ENCODE data around the gene SATB2. TPM values are rescaled to one million over a fixed set of nuclear protein-coding genes. Genes with fewer than 3 reads are reported as not detected.

Gene SATB2
- total and polyA plus RNA-seq, 12 donors = 3.4 to 18.3 (median 10.1) TPM

- Histone ChIP-seq H3K36me3 (replicated peaks in 1 of 2) (no peaks in the 10 kb centered on the region), H3K27ac (no peak overlapping the region), H3K4me3 (no peak overlapping the region), H3K27me3 (no peaks in the 10 kb centered on the region), H3K9me3 (replicated peaks in 1 of 3) (no peaks in the 10 kb centered on the region), H3K4me1 (replicated peaks in 1 of 2) (no peaks in the 10 kb centered on the region)
- TF ChIP-seq CTCF (IDR thresholded peaks at IDR 0.05) = no peak
- TF ChIP-seq POLR2A (IDR thresholded peaks at IDR 0.05) = no peak
- no peak for DNase-seq
- intact Hi-C loops (cut with DNase I) = no loop called here
- WGBS, 4 donors = 81 to 96% (median 84%) methylated on average over 1 of the region's 1 CpG
Measured at GRCh38 chr2:199322151-199322550, 135.6 kb downstream of the SATB2 start.

GRCh38 chr2:199317646-199318045 lies 140.1 kb downstream of the SATB2 start:
- Histone ChIP-seq H3K4me3 (no peak overlapping the region), H3K4me1 (replicated peaks in 1 of 2) (no peaks in the 10 kb centered on the region), H3K27ac (no peak overlapping the region), H3K9me3 (replicated peaks in 1 of 3) (no peaks in the 10 kb centered on the region), H3K27me3 (no peaks in the 10 kb centered on the region), H3K36me3 (replicated peaks in 1 of 2) (no peaks in the 10 kb centered on the region)
- TF ChIP-seq CTCF (IDR thresholded peaks at IDR 0.05) (no peak), POLR2A (IDR thresholded peaks at IDR 0.05) (no peak)
- DNase-seq = no peak
- intact Hi-C loops (cut with DNase I) = no loop called here
- WGBS, 4 donors = 96 to 99% (median 98%) methylated on average over 5 of the region's 5 CpGs

- intact Hi-C loops (cut with DNase I) = no loop called here
- no peaks in the 10 kb centered on the region for H3K27me3 ChIP-seq
- H3K4me1 ChIP-seq (replicated peaks in 1 of 2) = no peaks in the 10 kb centered on the region
- TF ChIP-seq POLR2A (IDR thresholded peaks at IDR 0.05) = no peak
- no peak for DNase-seq
- H3K36me3 ChIP-seq (replicated peaks in 1 of 2) = no peaks in the 10 kb centered on the region
- H3K9me3 ChIP-seq (replicated peaks in 1 of 3) = no peaks in the 10 kb centered on the region
- WGBS, 4 donors = 87 to 98% (median 94%) methylated on average over 3 of the region's 3 CpGs
- no peak overlapping the region for H3K27ac ChIP-seq
- H3K4me3 ChIP-seq = no peak overlapping the region
Measured at GRCh38 chr2:199316851-199317250, 140.9 kb downstream of the SATB2 start.

- Histone ChIP-seq H3K27me3 (no peaks in the 10 kb centered on the region), H3K4me3 (no peak overlapping the region), H3K9me3 (replicated peaks in 1 of 3) (no peaks in the 10 kb centered on the region), H3K4me1 (replicated peaks in 1 of 2) (no peaks in the 10 kb centered on the region), H3K36me3 (replicated peaks in 1 of 2) (no peaks in the 10 kb centered on the region), H3K27ac (no peak overlapping the region)
- TF ChIP-seq POLR2A (IDR thresholded peaks at IDR 0.05) = no peak
- no peak for TF ChIP-seq CTCF (IDR thresholded peaks at IDR 0.05)
- WGBS, 4 donors = 93 to 97% (median 94%) methylated on average over 1 of the region's 1 CpG
- DNase-seq = peak in 5 of 7 donors; percentile 10 to 29 (median 22)
- intact Hi-C loops (cut with DNase I) = no loop called here
Measured at GRCh38 chr2:199315299-199316179, 142.2 kb downstream of the SATB2 start.

GRCh38 chr2:199312931-199313330 lies 144.8 kb downstream of the SATB2 start:
- WGBS, 4 donors = 92 to 94% (median 93%) methylated on average over 3 of the region's 3 CpGs
- H3K9me3 ChIP-seq (replicated peaks in 1 of 3) = no peaks in the 10 kb centered on the region
- TF ChIP-seq CTCF (IDR thresholded peaks at IDR 0.05) (no peak), POLR2A (IDR thresholded peaks at IDR 0.05) (no peak)
- H3K4me3 ChIP-seq = no peak overlapping the region
- no peaks in the 10 kb centered on the region for H3K36me3 ChIP-seq (replicated peaks in 1 of 2)
- no peaks in the 10 kb centered on the region for H3K4me1 ChIP-seq (replicated peaks in 1 of 2)
- H3K27ac ChIP-seq = no peak overlapping the region
- intact Hi-C loops (cut with DNase I) = no loop called here
- no peak for DNase-seq
- H3K27me3 ChIP-seq = no peaks in the 10 kb centered on the region
